ENCODE measurements around the gene ARL15.

The ARL15 gene

DNA sequence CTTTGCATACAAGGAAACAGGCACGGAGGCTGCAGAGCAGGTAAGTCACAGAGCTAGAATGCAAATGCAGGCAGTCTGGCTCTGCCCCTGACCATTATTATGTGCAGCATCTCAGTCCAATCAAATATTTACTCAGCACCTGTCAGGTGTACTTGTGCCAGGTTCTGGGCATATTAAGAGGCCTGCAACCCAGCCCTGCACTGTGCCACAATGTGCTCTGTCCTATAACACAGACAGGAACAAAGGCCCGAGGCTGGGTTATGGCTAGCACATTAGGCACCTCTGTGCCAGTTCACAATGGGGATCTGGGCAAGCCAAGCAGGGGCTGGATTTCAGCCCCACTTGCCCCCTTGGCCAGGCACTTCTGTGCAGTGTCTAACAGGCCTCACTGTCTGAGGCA lies 14.0 kb downstream of the ARL15 start:
- DNase-seq (ENCODE audit: low read depth) = no peak
- TF ChIP-seq, protein P1, sequence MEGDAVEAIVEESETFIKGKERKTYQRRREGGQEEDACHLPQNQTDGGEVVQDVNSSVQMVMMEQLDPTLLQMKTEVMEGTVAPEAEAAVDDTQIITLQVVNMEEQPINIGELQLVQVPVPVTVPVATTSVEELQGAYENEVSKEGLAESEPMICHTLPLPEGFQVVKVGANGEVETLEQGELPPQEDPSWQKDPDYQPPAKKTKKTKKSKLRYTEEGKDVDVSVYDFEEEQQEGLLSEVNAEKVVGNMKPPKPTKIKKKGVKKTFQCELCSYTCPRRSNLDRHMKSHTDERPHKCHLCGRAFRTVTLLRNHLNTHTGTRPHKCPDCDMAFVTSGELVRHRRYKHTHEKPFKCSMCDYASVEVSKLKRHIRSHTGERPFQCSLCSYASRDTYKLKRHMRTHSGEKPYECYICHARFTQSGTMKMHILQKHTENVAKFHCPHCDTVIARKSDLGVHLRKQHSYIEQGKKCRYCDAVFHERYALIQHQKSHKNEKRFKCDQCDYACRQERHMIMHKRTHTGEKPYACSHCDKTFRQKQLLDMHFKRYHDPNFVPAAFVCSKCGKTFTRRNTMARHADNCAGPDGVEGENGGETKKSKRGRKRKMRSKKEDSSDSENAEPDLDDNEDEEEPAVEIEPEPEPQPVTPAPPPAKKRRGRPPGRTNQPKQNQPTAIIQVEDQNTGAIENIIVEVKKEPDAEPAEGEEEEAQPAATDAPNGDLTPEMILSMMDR (IDR thresholded peaks at IDR 0.05; ENCODE audit: low read length, missing control alignments) = no peak
- no peak overlapping the region for H3K4me3 ChIP-seq (replicated peaks; ENCODE audit: low read depth, low read length)

DNA sequence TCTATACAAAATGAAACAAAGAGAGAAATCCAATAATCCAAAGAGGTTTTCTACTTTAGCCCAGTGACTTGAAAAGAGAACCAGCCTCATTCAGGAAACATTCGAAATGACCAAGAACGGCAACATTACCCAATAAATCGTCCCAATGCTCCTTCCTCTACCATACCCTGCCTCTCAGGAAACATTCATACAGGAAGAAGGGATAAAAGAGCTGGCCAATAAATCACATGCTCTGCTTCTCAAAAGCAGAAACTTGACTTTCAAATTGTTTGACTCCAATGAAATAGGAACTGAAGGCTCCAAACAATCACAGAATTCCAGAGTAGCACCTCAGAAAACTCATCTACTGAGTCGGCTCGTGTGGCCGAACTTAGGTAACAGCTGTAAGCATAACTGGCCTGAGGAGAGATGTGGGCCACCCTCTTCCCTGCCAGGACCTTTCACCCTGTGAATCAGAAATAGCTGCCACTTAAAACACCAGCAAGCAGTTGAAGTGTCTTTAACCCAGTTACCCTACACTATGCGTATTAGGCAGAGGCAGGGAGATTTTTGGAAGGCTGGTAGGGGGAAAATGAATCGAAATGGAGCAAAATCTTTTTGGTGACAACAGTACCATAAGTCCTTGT lies 14.6 kb downstream of the ARL15 start:
- TF ChIP-seq, protein P1 (IDR thresholded peaks at IDR 0.05; ENCODE audit: low read length, missing control alignments) = no peak
- H3K4me3 ChIP-seq (replicated peaks; ENCODE audit: low read depth, low read length) = no peak overlapping the region
- no peak for DNase-seq (ENCODE audit: low read depth)

DNA sequence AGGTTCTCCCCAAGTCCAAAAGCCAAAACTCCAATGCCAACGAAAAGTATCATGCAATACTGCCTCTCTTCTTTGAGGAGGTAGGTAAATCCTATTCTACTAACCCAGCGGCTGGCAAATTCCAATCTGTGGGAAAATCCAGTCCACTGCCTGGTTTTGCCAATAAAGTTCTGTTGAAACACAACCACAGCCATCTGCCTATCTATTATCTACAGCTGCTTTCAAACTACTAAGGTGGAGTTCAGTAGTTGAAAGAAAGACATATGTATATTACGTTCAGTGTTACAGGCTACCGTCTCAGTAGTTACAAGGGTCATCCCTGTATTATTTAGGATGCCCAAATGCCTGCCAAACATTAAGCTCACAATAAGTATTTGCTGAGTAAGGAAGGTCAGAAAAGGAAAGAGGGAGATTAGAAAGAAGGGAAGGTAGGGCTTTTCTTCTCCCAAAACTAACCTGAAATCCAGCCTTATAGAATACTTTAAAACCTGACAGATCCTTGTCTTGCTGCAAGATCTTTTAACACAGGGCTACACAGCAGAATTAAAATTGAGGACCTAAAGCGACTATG lies 16.2 kb downstream of the ARL15 start:
- no peak for DNase-seq (ENCODE audit: low read depth)
- TF ChIP-seq, protein P1 (IDR thresholded peaks at IDR 0.05; ENCODE audit: low read length, missing control alignments) = no peak
- H3K4me3 ChIP-seq (replicated peaks; ENCODE audit: low read depth, low read length) = no peak overlapping the region

DNA sequence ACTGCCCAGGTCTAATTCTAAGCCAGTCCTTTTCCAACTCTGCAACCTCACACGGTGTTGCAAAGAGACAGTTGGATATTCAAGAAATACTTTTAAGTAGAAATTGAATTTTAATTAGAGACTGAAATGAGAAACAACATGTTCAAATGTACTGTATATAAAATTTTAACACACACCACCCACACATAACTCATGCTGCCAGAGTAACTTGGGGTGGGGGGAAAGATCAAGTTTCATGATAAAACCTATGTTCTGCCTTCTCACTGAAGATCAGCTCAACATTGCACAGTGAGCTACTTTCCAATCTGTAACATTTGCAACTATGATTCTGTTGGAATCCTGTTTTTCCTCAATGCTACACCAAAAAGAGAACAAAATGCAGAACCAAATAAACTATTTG lies 17.5 kb downstream of the ARL15 start:
- TF ChIP-seq, protein P1 (IDR thresholded peaks at IDR 0.05; ENCODE audit: low read length, missing control alignments) = no peak
- no peak overlapping the region for H3K4me3 ChIP-seq (replicated peaks; ENCODE audit: low read depth, low read length)
- no peak for DNase-seq (ENCODE audit: low read depth)

DNA sequence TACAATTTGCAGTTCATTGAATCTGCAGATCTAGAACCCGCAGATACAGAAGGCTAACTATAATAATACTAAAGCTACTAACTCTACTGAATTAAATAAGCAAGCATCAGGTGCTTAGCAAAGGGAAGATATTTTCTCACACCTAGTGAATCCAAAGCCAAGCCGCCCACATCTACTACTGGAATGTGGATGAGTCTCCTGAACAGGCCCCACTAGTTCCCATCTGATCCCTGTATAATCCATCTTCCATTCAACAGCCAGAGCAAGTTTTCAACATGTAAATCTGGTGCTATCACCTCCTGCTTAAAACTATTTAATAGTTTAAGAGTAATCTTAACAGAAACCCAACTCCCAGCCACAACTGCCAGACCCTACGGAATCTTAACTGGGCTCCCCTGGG lies 18.9 kb downstream of the ARL15 start:
- TF ChIP-seq, protein P1 (IDR thresholded peaks at IDR 0.05; ENCODE audit: low read length, missing control alignments) = no peak
- H3K4me3 ChIP-seq (replicated peaks; ENCODE audit: low read depth, low read length) = no peak overlapping the region
- DNase-seq (ENCODE audit: low read depth) = no peak

DNA sequence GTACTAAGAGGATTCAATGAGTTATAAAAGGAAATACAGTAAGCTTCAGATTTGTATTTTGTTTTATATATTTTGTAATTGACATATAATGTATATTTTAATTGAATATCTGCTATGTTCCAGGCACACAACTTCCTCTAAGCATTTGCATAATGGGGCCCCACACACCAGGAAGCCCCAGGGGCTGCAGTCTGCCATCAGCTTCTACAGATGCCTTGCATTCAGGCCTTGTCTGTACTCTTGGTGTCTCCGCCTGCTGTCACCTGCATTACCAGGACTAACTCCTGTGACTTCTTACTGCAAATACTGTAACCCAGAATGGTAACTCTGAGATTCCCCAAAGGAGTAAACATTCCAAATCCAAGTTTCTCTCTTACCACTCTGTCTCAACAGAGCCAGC lies 20.6 kb downstream of the ARL15 start:
- TF ChIP-seq, protein P1 (IDR thresholded peaks at IDR 0.05; ENCODE audit: low read length, missing control alignments) = no peak
- DNase-seq (ENCODE audit: low read depth) = no peak
- H3K4me3 ChIP-seq (replicated peaks; ENCODE audit: low read depth, low read length) = no peak overlapping the region

Measured in fibroblast of pulmonary artery (primary cell).